CD4-positive, alpha-beta T cell treated with Interleukin-4 for 1 hour (primary cell): ENCODE measurements around the gene TPPP2.

ENCODE experiments used
- DNase-seq, 2 donors: peaks; one replicate each; pipeline ENCODE4 v3.0.0-alpha.2; 2020 to 2022

Gene TPPP2

DNA sequence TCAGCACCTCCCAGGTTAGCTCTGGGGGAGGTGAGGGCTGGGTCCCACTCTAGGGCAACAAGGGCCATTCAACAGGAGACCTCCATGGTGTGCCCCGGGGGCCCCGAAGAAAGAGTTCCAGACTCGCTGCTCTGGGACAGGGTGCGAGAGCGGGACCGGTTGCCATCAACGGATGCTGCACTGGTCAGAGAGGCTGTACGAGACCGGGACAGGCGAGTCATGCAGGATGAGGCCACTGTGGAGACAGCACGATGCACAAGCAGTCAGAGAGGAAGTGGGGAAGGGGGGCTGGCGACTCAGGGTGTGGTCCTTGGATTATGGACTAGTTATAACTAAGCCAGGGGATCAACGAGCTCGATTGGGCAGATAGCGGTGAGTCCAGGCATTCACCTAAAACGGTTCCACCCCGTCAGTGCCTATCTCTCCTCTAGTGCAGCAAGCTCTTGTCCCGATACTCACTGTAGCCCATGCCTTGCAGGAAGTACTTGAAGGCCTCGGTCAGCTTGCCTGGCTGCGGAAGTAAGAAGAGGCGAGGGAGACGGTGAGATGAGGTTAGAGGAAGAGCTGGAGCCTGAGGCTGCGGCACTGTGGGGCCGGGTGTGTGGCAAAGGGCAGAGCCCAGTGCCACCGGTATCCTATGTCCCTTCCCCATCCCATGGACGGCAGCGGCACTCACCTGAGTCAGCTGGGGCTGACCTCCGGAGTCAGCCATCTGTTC is 12.3 kb upstream of the TPPP2 start:
- DNase-seq: no peak

DNA sequence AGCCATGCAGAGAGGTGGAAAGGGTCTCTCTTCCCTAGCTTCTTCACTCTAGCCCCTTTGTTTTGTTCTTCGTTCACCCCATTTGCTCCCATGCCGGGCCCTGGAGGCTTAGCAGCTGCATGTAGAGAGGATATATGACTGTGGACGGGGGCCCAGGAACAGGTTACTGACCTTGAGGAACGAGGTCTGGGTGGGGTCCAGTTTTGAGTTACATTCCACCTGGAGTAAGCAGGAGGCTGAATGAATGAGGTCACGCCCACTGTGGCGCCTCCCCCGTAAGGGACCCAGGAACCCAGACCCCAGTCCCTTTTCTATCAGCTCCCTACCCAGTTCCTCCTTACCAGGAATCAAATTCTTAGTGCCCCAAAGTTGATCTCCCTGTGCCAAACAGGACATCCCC is 11.7 kb upstream of the TPPP2 start:
- DNase-seq: no peak

DNA sequence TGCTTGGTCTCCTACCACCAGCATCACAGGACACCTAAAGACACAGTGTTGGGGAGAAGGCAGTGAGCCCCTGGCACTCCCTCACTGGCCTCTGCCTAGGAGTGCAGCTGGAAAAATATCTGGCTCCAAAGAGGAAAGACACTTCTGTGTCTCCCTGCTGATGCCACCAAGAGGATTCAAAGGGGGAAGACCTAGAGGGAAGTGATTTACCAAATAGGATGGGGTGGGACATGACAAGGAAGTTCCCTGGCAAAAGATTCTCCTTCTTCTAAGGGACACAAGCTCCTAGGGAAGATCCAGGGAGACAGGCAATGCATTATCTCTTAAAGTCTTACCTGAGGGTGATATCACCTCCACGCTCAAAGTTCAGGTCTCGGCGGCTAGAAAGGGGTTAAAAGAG is 11.2 kb upstream of the TPPP2 start:
- no peak for DNase-seq

DNA sequence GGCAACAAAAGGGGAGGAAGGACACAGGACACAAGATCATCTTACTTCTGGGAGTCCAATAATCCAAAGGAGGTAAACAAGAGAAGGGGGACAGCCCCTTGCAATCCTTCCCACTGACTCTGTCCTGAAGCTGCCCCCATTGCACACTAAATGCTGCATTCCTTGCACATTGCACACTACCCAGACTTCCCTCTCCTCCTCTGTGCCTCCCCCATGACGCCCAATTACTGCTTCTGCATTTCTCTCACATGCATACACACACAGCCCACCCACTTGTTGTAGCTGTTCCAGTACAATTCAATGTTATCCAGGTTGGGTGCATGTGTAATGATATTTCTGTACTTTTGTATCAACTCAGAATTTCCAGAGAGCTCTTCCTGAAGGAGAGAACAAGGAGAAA is 10.7 kb upstream of the TPPP2 start:
- no peak for DNase-seq

DNA sequence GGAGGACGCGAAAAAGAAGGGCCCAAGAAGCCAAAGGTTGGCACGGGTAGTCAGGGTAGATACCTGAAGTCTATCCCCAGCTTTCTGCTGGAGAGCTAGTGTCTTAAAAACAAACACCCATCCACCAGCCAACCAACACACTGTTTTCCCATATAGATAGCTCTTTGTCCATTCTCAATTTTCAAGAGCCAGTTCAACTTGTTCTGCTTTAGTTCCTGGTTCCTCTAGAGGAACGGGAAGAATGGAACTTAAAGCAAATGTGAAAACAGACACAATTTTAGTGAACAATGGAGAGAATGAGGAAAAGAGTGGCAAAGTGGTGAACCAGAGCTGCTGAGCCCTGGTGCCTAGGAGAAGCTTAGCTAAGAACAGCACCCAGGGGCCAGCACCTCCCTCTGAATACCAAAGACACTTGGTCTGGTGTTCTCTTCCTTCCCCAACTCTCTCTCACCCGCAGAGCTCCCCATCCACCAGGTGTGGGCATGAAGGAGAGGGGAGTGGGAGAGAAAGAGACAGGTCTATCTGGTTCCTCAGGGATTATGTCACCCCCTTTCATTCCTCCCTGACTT is 9.0 kb upstream of the TPPP2 start:
- no peak for DNase-seq

DNA sequence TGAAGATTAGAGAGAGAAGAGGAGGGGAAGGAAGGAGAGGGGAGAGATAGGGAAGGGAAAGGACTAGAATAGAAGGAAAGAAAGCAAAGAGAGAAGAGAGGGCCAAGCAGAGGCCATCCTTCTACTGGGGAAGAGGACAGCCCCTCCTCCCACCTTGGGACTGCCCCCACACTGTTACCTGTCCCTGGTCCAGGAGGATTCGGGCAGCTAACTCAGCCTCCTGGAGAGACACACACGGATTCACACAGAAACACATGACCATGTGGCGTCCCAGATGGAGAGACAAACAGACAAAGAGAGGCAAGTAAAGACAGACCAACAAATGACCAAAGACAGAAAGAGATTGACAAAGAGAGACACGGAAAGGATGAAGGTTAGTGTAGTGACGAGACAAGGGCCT is 7.3 kb upstream of the TPPP2 start:
- DNase-seq: no peak

DNA sequence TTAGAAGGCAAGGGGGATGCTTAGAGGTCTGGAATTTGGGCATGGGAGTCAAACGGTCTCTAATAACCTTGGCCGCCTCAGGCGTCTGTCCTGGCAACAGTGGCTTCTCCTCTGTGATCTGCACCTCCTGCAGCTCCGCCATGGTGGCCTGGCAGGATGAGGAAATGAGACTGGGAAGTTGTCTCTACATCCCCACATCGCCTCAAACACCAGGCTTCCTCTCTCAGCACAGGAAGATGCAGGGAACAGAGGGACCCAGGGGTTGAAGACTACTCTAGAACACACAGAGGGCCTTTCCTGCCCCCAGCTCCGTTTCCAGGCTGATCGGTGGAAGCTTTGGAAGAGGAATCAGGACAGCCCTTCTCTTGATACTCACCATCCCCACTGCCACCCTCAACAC is 6.8 kb upstream of the TPPP2 start:
- DNase-seq: no peak

DNA sequence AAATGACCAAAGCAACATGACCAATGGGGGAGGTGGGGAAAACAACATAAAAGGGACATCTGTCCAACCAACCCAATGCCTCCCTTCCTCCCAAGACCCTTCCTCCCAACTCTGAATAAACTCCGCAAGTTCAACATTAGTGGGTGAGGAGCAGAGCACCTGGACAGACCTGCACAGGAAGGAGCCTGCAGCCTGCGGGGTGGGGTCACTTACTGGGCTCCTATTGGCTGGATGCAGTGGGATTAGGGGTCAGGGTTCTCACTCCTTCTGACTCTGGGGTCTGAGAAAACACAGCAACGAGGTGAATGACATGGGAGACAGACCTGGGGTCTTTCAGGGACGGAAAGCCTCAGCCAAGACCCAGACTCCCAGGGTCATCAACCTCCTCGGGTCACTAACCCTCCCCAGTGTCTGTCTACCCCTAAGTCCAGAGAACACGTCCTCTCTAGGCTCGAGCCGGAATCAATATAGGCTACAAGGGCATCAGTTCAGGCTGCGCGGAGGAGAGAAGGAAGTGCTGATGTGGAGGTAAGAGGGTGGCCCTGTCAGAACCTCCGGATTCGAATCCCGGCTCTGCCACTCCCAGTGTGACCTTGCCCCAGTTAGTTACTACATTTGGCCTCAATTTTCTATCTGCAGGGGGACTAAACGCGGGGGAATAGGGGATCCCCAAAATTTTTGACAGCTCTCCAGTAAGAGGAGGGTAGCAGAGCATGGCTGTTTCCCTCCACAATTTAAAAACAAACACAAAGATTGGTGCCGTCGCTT is 6.0 kb upstream of the TPPP2 start:
- DNase-seq: peak in 1 of 2 donors; percentile 15

DNA sequence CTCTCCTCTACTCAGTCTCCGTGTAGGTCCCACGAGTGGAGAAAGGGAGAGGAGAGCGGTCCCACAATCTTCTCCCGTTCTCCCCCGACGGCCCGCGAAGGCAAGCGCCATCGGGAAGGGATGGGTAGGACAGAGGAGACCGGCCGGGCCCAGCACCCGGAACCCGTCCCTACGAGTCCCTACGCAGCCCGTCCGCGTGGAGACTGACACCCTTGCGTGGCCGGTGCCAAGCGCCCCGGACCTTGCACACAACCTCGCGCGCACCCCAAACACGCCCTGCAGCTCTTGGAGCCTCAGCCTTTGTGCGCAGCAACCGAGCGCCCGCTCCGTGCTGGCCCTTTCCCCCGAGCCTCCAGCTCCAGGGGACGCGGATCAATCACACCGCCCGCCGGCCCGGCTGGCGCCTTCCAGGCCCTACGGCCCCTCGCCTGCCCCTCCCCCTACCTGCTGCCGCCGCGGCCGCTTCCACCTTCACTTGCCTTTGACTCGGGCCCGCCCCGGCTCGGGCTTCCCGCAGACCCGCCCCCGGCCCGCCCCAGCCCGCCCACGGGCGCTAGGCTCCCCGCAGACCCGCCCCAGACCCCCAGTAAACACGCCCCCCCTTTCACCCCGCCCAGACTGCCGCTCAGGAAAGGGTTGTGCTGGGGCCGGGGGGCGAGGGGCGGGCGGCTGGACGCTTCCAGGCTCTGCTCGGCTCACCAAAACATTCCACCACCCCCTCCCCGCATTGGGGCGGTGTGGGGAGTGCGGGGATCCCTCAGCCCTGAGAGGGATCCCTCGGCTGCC is 5.2 kb upstream of the TPPP2 start, which contains the start of gene NDRG2:
NDRG2 (minus strand) TSS at position 477 of the 786 bp plus-strand sequence. CDS start 1,746 bp downstream, outside the sequence.
- DNase-seq: peak; percentile 81 to 84

DNA sequence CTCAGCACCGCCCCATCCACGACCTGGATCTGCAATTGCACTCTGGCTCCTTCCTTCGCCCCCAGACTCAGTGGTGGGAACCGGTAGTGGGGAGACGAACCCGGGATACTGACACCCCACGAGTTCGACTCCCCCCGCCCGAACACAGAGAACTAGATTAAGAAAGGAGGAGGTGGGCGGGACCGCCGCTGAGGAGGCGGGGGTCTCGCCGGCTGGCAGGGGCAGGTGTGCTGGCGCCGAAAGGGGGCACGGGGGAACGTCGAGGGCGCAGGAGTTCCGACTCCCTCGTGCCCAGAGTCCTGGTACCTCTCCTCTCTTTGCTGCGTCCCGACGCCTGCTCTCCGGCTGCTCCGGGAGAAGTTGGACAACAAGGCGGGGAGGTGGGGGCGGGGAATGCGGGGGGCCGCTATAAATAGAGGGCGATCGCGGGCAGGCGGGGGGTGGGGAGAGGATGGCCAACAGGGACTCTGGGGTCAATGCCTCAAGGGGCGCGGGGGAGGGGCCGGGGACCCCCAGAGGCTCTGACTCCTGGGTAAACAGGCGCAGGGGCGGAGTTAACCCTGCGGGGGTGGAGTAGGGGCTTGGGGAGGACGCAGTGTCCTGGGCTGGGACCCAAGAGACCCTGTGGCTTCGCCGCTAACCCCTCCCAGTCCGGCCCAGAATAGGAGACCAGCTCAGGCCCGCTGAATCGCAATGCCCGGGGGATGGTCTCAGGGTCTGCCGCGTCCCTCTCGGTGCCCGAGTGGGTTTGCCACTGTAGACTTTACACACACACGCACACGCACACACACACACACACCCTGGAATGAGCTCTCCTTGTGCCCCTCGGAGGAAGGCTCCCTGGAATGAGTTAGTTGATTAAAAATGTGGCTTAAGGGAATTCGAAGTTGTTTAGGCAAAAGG is 4.4 kb upstream of the TPPP2 start:
- no peak for DNase-seq

DNA sequence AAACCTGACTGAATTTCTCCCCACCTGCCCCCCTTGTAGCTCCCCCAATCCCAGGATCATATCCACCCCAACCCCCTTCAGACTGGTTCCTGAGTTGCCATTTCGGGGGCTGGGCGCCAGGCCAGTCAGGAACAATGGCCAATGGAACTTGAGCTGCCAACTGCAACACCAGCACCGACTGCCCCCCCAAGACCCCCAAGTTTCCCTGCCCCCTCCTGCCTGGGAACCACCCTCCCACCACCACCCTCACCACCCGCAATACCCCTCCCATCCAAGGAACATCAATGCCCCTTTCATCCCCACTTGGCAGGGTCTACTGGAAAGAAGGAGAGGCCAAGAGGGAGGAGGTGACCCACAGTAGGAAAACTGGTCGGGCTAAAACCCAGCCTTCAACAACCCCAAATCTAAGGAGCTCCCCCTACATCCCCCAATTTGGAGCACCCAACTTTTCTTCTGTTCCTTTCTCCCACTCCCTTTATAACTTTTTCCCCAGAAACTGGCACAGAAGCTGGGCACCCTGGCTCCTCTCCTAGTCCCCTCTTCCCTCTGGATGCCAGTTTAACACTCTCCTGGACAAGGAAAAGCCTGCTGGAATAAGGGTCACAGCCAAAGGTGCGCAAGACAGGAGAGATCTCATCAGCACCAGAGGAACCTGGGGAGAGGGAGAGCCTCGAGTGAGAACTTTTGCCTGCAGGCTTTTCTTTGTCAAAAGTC is 3.6 kb upstream of the TPPP2 start:
- no peak for DNase-seq

DNA sequence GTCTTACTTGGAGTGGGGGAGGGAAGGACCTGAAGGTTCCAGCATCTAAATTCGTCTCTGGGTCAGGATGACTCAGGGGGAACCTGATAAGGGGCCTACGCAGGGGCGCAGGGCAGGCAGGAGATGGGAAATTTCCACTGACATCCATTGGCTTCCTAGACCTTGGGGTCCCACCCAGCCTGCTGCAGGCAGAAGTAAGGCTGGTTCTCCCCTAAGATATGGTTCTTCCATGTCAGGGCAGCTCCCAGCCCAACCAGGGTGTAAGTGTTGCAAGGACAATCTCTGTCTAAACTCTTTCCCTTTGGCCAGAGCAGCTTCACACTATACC is 3.1 kb upstream of the TPPP2 start:
- no peak for DNase-seq

DNA sequence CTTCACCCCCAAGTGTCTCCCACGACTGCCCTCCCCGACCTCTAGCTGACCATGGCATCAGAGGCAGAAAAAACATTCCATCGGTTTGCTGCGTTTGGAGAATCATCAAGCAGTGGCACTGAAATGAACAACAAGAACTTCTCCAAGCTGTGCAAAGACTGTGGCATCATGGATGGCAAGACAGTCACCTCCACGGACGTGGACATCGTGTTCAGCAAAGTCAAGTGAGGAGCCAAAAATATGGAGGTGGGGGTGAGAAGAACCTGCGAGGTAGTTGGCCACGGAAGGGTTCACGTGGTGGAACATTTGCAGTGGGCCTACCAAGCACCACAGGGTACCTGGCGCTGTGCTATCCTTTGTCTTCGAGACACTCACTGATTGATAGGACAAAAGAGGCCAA is 514 bp downstream of the TPPP2 start:
- DNase-seq: no peak

DNA sequence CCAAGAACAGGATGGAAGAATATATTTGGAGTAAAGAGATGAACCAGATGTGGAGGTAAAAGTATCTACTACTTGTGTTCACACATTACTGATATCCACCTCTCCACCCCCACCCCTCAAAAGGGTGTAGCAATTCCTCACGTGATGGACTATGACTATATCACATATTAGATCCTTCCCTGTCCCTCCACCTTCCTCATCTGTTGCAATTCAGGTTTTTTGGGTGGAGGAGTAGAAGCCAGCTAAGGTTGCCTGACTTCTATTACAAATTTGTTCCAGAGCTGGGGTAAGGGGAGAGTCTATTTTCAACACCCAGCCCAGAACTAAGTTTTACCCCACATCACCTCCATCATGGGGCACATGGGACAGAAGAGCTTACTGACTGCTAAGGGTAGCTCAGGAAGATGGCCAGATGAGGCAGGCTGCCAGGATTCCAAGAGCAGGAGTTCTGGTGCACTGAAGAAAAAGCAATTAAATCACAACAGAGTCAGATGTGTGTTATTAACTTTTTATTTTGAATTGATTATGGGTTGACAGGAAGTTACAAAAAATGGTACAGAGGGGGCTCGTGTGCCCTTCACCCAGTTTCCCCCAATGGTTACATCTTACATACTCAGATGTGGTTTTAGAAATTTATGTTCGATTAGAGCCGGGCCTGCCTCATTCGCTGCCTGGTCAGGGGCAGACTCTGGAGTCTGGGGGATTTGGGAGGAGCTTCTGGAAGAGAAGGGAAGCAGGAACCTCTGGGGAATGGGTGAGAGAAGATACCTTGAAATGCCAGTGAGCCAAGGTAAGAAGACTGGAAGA is 2.5 kb downstream of the TPPP2 start:
- DNase-seq: no peak

DNA sequence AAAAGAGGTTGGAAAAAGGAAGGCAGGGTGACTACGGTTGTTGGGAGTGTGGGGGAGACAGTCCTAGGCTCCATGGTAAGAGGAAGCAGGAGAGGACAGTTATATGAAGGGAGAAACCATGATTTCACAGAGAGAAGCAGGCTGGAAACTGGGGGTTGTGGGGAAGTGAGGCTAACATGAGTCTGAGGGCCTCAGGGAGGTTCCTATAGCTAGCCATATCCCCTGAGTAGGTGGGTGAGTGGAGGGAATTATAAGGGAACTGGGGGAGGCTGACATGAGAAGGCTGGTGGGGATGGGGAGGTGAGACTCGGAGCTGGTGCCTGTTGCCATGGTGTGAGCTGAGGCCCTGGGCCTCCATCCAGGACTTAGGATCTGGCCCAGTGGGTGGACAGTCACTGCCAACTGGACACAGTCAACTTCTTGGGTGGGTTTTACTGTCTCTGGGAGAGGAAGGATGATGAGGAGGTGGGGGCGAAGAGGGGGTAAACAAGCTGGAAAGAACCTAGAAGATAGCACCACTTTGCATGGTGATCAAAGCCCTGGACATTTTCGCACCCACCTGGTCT is 3.2 kb downstream of the TPPP2 start:
- no peak for DNase-seq

DNA sequence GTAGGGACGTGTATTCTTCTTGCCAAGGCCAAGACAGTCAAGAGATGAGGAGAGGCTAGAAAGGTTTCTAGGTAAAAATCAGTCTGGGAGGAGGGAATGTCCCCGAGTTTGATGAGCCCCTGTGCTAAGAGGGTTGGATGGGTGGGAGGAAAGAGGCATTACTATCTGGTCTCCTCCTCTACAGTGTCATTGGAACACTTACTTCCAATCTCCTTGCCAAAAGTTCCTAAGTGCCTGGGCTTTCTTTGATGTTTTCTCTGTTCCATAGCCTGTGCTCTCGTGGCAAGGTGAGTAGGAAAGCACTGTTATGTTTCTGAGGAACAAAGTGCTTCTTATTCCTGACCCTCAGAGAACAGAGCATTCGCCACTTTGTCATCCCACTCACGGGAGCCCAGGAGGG is 4.7 kb downstream of the TPPP2 start, which contains the start of gene RNASE13:
RNASE13 (minus strand) TSS at position 101 of the 400 bp plus-strand sequence. CDS start 519 bp downstream, outside the sequence.
- DNase-seq: no peak

DNA sequence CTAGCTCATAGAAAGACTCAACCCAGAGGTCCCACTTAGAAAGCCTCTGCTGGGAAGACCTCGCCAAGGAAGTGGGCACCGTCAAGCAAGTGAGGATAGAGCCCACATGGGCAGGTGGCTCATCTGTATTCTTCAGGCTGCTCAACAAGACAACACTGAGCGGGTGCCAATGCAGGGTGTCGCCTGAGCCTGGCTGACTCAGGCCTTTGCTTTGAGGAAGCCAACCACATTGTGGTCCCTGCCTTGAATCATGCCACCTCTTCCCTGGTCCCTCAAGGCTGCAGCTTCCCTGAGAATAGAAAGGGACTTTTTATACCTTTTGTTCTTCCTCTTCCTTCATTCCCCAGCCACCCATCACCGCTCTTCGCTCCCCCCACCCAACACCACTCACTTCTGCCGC is 6.7 kb downstream of the TPPP2 start:
- DNase-seq: peak in 1 of 2 donors; percentile 20

DNA sequence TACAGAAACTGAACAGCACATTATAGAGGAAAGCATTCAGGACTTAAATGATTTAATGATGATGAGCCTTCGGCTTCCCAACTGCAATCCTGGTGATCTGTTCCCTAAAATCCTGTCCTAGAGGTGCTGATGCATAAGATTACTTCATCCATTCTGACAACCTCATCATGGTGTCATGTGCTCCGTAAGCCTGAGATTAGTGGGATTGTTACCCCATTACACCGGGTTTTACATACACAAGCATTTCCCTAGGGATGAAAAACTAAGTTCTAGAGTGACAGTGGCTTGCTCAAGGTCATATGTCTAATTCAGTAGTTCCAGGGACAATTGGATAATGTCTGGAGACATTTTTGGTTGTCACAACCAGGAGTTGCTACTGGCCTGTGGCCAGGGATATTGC is 7.1 kb downstream of the TPPP2 start:
- DNase-seq: no peak

DNA sequence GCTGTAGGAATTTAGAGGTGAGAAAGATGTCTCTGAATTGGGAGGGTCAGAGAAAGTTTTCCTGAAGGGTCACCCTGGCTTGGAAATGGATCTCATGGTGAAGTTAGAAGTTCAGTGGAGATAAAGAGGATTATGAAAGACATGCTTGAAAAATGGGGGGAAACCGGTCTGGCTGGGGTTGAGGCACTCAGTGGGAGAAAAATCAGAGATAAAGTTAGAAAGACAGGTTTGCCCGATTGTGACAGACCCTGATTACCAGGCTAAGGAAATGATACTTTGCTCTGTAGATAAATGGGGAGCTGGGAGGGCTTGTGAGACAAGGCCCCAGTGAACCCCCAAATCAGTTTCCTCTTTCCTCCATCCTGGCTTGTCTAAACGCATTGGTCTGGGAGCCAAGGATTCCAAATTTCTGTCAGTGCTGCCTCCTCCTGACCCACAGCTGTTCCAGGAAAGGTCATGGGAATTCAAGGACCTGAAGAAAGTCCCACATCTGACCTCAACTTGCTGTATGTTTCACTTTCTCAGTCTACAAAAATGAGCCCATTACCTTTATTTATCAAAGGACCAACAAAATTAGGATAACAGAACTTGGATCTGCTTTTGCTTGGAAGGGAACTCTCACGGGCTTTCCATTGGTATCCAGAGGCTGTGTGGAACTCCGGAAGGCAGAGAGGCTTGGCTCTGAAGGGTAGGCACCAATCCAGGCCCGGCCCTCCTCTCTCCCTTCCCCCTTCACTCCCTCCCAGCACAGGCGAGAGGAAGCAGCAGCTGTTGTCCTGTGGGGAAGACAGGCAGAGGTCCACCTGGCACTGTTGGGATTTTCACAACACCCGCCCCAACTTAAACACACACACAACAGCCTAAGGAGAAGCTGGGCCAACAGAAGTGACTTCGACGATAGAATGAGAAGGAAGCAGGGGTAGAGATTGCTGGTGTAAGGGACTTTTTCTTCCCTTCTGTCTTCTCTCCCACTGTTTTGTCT is 8.7 kb downstream of the TPPP2 start:
- no peak for DNase-seq
